Stomach (tissue), 9 donors: ENCODE measurements around the gene TCERG1. TPM values are rescaled to one million over a fixed set of nuclear protein-coding genes. Genes with fewer than 3 reads are reported as not detected.

Experiments used
- DNase-seq, 2 donors: peaks; one replicate each; pipeline versions ENCODE4 v3.0.0 to v3.0.0-alpha.2; 2013 to 2019
- H3K27ac ChIP-seq, 5 donors: fragments of 200-600 bp in 4 of 5; sonication (generic) in 4 of 5; one replicate each; pipeline ENCODE4 v1.5.1; 2013 to 2019; ENCODE audit warnings: mild to moderate bottlenecking in 1 of 5, moderate library complexity in 1 of 5
- H3K27me3 ChIP-seq, 3 donors: fragments of 200-600 bp; sonication (generic); one replicate each; pipeline ENCODE4 v1.5.1; 2017 to 2019; ENCODE audit warnings: mixed run types in 1 of 3
- H3K36me3 ChIP-seq, 4 donors: fragments of 200-600 bp; sonication (generic); 1 replicate in 3 of 4; 2 replicates in 1 of 4; pipeline ENCODE4 v1.5.1; 2016 to 2019
- H3K4me1 ChIP-seq, 4 donors: fragments of 200-600 bp; sonication (generic); one replicate each; pipeline ENCODE4 v1.5.1; 2016 to 2019
- H3K4me3 ChIP-seq, 4 donors: fragments of 200-600 bp; sonication (generic) in 3 of 4; one replicate each; pipeline ENCODE4 v1.5.1; 2016 to 2019; ENCODE audit warnings: mild to moderate bottlenecking in 1 of 4
- H3K9me3 ChIP-seq, 4 donors: fragments of 200-600 bp; sonication (generic); one replicate each; pipeline ENCODE4 v1.5.1; 2016 to 2019
- EP300 ChIP-seq: sonication (generic); formaldehyde crosslinking; IDR thresholded peaks from one replicate; pipeline ENCODE4 v1.6.1; 2017; ENCODE audit warnings: antibody characterized with exemption
- POLR2A ChIP-seq, 4 donors: fragments of 450-650 bp; IDR thresholded peaks; one replicate each; pipeline ENCODE4 v1.6.1; 2016; ENCODE audit warnings: antibody characterized with exemption in 4 of 4, control low read depth in 2 of 4, mild to moderate bottlenecking in 1 of 4, moderate library complexity in 1 of 4
- POLR2AphosphoS5 ChIP-seq, 3 donors: sonication (generic); formaldehyde crosslinking; IDR thresholded peaks; one replicate each; pipeline ENCODE4 v1.6.1; 2016; ENCODE audit warnings: antibody characterized with exemption in 3 of 3
- WGBS, 5 donors: extraction: QIAGEN DNeasy Blood & Tissue Kit in 3 of 5; methylation state at CpG; one replicate each; pipeline versions ENCODE4 v1.1.5 to v1.1.7; 2013 to 2018; 5-methylcytosine and 5-hydroxymethylcytosine counted together
- intact Hi-C: fragments of 100-400 bp; cut with DNase I; formaldehyde crosslinking; loops from one replicate; pipeline ENCODE4 v1.15.1; 2023; ENCODE audit warnings: low total_unique reads
- polyA plus RNA-seq, 3 donors: library from polyadenylated mRNA; stranded (reverse); fragments of 200-250 nt; gene quantifications; one replicate each; pipeline ENCODE4 v1.2.3, GENCODE V29; 2013
- total RNA-seq, 5 donors: library from RNA; depleted of rRNA; stranded (reverse); fragments of >200 nt; gene quantifications; one replicate each; pipeline versions ENCODE4 v1.1.0 to v1.2.3, GENCODE V29; 2014 to 2016
- TF ChIP-seq, protein P1 (sequence below), 7 experiments: fragments of 450-650 bp in 4 of 7; fragments of 200-600 bp in 3 of 7; sonication (generic) in 3 of 7; IDR thresholded peaks; one replicate each; pipeline ENCODE4 v1.5.1; 2016 to 2019; ENCODE audit warnings: antibody characterized with exemption in 7 of 7, control low read depth in 2 of 7, mild to moderate bottlenecking in 1 of 7
- donor health status: healthy with polysubstance abuse.
- donor health status: Bipolar disorder and iron deficiency.
- donor health status: healthy.

Gene TCERG1
- total and polyA plus RNA-seq, 8 donors = 9.9 to 120 (median 58.4) TPM

DNA sequence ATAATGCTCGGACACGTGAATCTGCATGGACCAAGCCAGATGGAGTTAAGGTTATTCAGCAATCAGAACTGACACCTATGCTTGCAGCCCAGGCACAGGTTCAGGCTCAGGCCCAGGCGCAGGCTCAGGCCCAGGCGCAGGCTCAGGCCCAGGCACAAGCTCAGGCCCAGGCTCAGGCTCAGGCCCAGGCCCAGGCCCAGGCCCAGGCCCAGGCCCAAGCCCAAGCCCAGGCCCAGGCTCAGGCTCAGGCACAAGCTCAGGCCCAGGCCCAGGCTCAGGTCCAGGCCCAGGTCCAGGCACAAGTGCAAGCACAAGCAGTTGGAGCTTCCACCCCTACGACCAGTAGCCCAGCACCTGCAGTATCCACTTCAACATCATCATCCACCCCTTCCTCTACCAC is 11.8 kb downstream of the TCERG1 start:
- H3K27me3 ChIP-seq = no peaks in the 10 kb centered on the region
- peaks cover 38 to 88% (median 83%) of the 10 kb centered on the region in 4 donors for H3K36me3 ChIP-seq
- WGBS, 5 donors = 89 to 99% (median 97%) methylated on average over 5 of the region's 5 CpGs
- intact Hi-C loops = no loop called here
- TF ChIP-seq EP300 = no peak
- TF ChIP-seq, protein P1, sequence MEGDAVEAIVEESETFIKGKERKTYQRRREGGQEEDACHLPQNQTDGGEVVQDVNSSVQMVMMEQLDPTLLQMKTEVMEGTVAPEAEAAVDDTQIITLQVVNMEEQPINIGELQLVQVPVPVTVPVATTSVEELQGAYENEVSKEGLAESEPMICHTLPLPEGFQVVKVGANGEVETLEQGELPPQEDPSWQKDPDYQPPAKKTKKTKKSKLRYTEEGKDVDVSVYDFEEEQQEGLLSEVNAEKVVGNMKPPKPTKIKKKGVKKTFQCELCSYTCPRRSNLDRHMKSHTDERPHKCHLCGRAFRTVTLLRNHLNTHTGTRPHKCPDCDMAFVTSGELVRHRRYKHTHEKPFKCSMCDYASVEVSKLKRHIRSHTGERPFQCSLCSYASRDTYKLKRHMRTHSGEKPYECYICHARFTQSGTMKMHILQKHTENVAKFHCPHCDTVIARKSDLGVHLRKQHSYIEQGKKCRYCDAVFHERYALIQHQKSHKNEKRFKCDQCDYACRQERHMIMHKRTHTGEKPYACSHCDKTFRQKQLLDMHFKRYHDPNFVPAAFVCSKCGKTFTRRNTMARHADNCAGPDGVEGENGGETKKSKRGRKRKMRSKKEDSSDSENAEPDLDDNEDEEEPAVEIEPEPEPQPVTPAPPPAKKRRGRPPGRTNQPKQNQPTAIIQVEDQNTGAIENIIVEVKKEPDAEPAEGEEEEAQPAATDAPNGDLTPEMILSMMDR (IDR thresholded peaks at IDR 0.05) = no peak
- no peak for TF ChIP-seq POLR2AphosphoS5 (IDR thresholded peaks at IDR 0.05)
- DNase-seq = no peak
- H3K27ac ChIP-seq = no peak overlapping the region
- H3K4me3 ChIP-seq = no peak overlapping the region
- peaks cover 0 to 14% (median 0%) of the 10 kb centered on the region in 4 donors for H3K4me1 ChIP-seq
- no peaks in the 10 kb centered on the region for H3K9me3 ChIP-seq

DNA sequence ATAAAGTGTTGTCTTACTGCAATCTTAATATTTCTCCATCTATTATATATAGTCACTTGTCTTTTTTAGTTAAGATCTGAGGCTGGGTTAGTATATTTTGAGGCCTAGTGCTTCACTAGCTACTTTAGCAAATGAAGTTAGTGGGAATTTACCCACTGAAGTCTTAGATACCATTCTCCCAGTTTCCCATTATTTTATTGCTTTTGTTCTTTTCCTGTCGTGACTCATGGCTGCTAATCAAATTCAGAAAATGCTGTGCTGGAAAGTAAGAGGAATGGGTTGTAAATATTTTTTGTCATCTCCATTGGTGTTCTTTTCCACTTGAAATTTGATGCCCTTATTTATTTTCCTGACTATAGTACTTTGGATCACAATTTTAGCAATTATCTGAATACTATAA is 14.2 kb downstream of the TCERG1 start:
- no peaks in the 10 kb centered on the region for H3K9me3 ChIP-seq
- H3K4me3 ChIP-seq = no peak overlapping the region
- H3K36me3 ChIP-seq = peaks cover 47 to 92% (median 87%) of the 10 kb centered on the region in 4 donors
- TF ChIP-seq POLR2A (IDR thresholded peaks at IDR 0.05) = no peak
- no peak for TF ChIP-seq EP300
- TF ChIP-seq, protein P1 (IDR thresholded peaks at IDR 0.05) = no peak
- TF ChIP-seq POLR2AphosphoS5 (IDR thresholded peaks at IDR 0.05) = no peak
- 53 to 76% (median 69%) methylated on average over 1 of the region's 1 CpG for WGBS, 5 donors
- intact Hi-C loops = no loop called here
- H3K4me1 ChIP-seq = peaks cover 0 to 10% (median 0%) of the 10 kb centered on the region in 4 donors
- DNase-seq = no peak
- no peak overlapping the region for H3K27ac ChIP-seq
- H3K27me3 ChIP-seq = no peaks in the 10 kb centered on the region

DNA sequence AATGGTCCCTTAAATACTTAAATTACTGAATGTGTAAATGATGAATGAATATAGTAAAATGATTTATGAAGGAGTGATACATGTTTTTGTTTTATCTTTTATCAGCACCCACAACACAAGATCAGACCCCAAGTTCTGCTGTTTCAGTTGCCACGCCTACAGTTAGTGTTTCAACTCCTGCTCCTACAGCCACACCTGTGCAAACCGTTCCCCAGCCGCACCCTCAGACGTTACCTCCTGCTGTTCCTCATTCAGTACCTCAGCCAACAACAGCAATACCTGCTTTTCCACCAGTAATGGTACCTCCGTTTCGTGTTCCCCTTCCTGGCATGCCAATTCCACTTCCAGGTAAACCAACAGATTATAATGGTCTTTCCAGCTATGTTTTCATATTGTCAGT is 16.3 kb downstream of the TCERG1 start:
- H3K36me3 ChIP-seq = peaks cover 33 to 84% (median 77%) of the 10 kb centered on the region in 4 donors
- H3K4me1 ChIP-seq = peaks cover 0 to 16% (median 0%) of the 10 kb centered on the region in 4 donors

DNA sequence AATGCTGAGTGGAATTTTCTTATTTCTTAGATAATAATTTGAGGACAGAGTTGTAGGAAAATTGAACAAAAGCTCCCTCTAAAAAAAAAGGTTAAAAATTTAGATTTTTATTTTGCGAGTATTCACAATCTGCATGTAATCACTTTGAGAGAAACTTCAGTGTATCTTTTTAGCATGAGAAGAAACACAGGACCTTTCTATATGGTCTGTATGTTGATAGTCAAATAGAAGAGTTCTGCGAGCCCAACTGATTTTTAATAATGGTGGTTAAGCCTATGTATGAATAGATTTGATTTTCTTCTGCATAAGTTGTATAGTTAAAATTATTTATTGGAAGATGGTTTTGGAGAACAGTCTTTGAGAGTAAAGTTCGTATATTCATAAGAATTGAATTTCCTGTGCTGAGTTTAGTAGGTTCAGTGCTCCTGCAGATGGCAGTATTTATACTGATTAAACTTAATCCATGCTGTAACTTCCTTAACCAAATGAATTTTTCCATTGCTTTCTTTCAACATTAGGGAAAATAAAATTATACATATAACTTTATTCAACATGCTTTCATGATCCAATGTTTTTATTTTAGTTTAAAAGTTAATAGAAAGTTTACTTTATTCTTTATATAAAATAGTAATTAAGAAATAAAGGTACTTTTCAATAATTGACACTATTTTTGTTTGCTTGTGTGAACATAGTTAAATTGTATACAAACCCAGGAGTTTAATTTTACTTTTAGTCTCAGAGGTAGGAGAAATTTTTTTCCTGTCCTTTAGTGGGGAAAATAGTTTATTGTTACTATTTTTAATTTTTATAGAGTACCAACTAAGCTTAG is 19.6 kb downstream of the TCERG1 start:
- Histone ChIP-seq H3K36me3 (peaks cover 28 to 82% (median 71%) of the 10 kb centered on the region in 4 donors), H3K9me3 (no peaks in the 10 kb centered on the region), H3K27me3 (no peaks in the 10 kb centered on the region), H3K27ac (no peak overlapping the region), H3K4me3 (no peak overlapping the region), H3K4me1 (peaks cover 0 to 16% (median 0%) of the 10 kb centered on the region in 4 donors)
- DNase-seq = peak in 1 of 2 donors; percentile 21
- intact Hi-C loops = no loop called here
- TF ChIP-seq POLR2AphosphoS5 (IDR thresholded peaks at IDR 0.05) (no peak), POLR2A (IDR thresholded peaks at IDR 0.05) (no peak), EP300 (no peak)
- TF ChIP-seq, protein P1 (IDR thresholded peaks at IDR 0.05) = peak in 1 of 7 experiments; percentile 11
- WGBS, 5 donors = 52 to 59% (median 57%) methylated on average over 3 of the region's 3 CpGs

More for the DNA sequence above, 16.3 kb downstream of the TCERG1 start:
- DNase-seq = peak in 1 of 2 donors; percentile 59
- intact Hi-C loops = no loop called here
- Histone ChIP-seq H3K27me3 (no peaks in the 10 kb centered on the region), H3K27ac (no peak overlapping the region), H3K9me3 (no peaks in the 10 kb centered on the region), H3K4me3 (no peak overlapping the region)
- WGBS, 5 donors = 39 to 62% (median 51%) methylated on average over 6 of the region's 6 CpGs
- TF ChIP-seq POLR2A (IDR thresholded peaks at IDR 0.05) (no peak), POLR2AphosphoS5 (IDR thresholded peaks at IDR 0.05) (no peak), EP300 (no peak)
